ENCODE measurements around the gene INSYN2A. TPM values are rescaled to one million over a fixed set of nuclear protein-coding genes. Genes with fewer than 3 reads are reported as not detected.

Gene INSYN2A
- total and polyA plus RNA-seq, 2 experiments from 2014 or later = 0.28 to 1.3 TPM

DNA sequence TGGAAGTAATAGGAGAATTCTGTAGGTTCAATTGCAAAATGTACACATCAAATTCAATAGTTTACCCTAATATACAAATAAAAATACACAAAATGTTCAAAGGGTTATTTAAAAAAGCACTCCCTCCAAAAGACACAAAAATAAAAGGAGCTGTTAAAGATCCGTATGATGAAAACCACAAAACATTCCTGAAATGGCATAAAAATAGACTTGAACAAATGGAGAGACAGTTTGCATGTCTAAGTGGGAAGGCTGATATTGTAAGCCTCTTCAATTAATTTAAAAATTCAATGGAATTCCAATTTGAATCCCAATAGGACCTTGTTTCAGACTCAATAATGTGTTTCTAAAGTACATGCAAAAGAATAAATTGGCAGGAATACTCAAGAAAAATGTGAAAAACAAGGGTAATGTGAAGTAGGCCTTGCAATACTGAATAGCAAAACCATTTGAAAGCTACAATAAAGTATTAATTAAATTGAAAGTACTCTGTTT, 38.0 kb upstream of the INSYN2A start:
- H3K9me2 ChIP-seq (ENCODE audit: insufficient read depth) = no peaks in the 10 kb centered on the region
- no peaks in the 10 kb centered on the region for H3K36me3 Mint-ChIP-seq (ENCODE audit: low read depth)
- H3K4me1 Mint-ChIP-seq = peaks cover 5% of the 10 kb centered on the region
- H3K4me3 ChIP-seq = no peak overlapping the region
- H3F3A ChIP-seq (replicated peaks; ENCODE audit: low read depth) = no peaks in the 10 kb centered on the region
- H3K27ac ChIP-seq (ENCODE audit: low read depth) = no peak overlapping the region
- H3K4me3 Mint-ChIP-seq = no peak overlapping the region
- no peaks in the 10 kb centered on the region for H3K4me1 ChIP-seq (ENCODE audit: insufficient read depth)
- TF ChIP-seq ZNF331 (CRISPR knock-in tag; IDR thresholded peaks at IDR 0.05; ENCODE audit: low read depth) (no peak), STAT1 (IDR thresholded peaks at IDR 0.05; ENCODE audit: unreplicated experiment) (no peak), EZH2phosphoT487 (IDR thresholded peaks at IDR 0.05; ENCODE audit: unreplicated experiment) (no peak), CREB1 (CRISPR knock-in tag; IDR thresholded peaks at IDR 0.05; ENCODE audit: low read depth) (no peak), NANOG (IDR thresholded peaks at IDR 0.05; ENCODE audit: borderline replicate concordance) (no peak), JUNB (IDR thresholded peaks at IDR 0.05; ENCODE audit: unreplicated experiment) (no peak), POLR2AphosphoS5 (IDR thresholded peaks at IDR 0.05; ENCODE audit: low read depth) (no peak)
- TF ChIP-seq, protein P1, sequence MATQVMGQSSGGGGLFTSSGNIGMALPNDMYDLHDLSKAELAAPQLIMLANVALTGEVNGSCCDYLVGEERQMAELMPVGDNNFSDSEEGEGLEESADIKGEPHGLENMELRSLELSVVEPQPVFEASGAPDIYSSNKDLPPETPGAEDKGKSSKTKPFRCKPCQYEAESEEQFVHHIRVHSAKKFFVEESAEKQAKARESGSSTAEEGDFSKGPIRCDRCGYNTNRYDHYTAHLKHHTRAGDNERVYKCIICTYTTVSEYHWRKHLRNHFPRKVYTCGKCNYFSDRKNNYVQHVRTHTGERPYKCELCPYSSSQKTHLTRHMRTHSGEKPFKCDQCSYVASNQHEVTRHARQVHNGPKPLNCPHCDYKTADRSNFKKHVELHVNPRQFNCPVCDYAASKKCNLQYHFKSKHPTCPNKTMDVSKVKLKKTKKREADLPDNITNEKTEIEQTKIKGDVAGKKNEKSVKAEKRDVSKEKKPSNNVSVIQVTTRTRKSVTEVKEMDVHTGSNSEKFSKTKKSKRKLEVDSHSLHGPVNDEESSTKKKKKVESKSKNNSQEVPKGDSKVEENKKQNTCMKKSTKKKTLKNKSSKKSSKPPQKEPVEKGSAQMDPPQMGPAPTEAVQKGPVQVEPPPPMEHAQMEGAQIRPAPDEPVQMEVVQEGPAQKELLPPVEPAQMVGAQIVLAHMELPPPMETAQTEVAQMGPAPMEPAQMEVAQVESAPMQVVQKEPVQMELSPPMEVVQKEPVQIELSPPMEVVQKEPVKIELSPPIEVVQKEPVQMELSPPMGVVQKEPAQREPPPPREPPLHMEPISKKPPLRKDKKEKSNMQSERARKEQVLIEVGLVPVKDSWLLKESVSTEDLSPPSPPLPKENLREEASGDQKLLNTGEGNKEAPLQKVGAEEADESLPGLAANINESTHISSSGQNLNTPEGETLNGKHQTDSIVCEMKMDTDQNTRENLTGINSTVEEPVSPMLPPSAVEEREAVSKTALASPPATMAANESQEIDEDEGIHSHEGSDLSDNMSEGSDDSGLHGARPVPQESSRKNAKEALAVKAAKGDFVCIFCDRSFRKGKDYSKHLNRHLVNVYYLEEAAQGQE (IDR thresholded peaks at IDR 0.05; ENCODE audit: unreplicated experiment) = no peak
- TF ChIP-seq, protein P2, sequence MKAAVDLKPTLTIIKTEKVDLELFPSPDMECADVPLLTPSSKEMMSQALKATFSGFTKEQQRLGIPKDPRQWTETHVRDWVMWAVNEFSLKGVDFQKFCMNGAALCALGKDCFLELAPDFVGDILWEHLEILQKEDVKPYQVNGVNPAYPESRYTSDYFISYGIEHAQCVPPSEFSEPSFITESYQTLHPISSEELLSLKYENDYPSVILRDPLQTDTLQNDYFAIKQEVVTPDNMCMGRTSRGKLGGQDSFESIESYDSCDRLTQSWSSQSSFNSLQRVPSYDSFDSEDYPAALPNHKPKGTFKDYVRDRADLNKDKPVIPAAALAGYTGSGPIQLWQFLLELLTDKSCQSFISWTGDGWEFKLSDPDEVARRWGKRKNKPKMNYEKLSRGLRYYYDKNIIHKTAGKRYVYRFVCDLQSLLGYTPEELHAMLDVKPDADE (IDR thresholded peaks at IDR 0.05) = no peak
- TF ChIP-seq, protein P3, sequence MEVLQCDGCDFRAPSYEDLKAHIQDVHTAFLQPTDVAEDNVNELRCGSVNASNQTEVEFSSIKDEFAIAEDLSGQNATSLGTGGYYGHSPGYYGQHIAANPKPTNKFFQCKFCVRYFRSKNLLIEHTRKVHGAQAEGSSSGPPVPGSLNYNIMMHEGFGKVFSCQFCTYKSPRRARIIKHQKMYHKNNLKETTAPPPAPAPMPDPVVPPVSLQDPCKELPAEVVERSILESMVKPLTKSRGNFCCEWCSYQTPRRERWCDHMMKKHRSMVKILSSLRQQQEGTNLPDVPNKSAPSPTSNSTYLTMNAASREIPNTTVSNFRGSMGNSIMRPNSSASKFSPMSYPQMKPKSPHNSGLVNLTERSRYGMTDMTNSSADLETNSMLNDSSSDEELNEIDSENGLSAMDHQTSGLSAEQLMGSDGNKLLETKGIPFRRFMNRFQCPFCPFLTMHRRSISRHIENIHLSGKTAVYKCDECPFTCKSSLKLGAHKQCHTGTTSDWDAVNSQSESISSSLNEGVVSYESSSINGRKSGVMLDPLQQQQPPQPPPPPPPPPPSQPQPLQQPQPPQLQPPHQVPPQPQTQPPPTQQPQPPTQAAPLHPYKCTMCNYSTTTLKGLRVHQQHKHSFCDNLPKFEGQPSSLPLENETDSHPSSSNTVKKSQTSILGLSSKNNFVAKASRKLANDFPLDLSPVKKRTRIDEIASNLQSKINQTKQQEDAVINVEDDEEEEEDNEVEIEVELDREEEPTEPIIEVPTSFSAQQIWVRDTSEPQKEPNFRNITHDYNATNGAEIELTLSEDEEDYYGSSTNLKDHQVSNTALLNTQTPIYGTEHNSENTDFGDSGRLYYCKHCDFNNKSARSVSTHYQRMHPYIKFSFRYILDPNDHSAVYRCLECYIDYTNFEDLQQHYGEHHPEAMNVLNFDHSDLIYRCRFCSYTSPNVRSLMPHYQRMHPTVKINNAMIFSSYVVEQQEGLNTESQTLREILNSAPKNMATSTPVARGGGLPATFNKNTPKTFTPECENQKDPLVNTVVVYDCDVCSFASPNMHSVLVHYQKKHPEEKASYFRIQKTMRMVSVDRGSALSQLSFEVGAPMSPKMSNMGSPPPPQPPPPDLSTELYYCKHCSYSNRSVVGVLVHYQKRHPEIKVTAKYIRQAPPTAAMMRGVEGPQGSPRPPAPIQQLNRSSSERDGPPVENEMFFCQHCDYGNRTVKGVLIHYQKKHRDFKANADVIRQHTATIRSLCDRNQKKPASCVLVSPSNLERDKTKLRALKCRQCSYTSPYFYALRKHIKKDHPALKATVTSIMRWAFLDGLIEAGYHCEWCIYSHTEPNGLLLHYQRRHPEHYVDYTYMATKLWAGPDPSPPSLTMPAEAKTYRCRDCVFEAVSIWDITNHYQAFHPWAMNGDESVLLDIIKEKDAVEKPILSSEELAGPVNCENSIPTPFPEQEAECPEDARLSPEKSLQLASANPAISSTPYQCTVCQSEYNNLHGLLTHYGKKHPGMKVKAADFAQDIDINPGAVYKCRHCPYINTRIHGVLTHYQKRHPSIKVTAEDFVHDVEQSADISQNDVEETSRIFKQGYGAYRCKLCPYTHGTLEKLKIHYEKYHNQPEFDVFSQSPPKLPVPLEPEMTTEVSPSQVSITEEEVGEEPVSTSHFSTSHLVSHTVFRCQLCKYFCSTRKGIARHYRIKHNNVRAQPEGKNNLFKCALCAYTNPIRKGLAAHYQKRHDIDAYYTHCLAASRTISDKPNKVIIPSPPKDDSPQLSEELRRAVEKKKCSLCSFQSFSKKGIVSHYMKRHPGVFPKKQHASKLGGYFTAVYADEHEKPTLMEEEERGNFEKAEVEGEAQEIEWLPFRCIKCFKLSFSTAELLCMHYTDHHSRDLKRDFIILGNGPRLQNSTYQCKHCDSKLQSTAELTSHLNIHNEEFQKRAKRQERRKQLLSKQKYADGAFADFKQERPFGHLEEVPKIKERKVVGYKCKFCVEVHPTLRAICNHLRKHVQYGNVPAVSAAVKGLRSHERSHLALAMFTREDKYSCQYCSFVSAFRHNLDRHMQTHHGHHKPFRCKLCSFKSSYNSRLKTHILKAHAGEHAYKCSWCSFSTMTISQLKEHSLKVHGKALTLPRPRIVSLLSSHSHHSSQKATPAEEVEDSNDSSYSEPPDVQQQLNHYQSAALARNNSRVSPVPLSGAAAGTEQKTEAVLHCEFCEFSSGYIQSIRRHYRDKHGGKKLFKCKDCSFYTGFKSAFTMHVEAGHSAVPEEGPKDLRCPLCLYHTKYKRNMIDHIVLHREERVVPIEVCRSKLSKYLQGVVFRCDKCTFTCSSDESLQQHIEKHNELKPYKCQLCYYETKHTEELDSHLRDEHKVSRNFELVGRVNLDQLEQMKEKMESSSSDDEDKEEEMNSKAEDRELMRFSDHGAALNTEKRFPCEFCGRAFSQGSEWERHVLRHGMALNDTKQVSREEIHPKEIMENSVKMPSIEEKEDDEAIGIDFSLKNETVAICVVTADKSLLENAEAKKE (CRISPR knock-in tag; IDR thresholded peaks at IDR 0.05) = no peak
- ATAC-seq (no peak), DNase-seq (ENCODE audit: low spot score) (no peak)
- no peaks in the 10 kb centered on the region for H3K27me3 ChIP-seq (ENCODE audit: insufficient read depth)
- H3K27ac Mint-ChIP-seq = no peak overlapping the region
- no peaks in the 10 kb centered on the region for H3K36me3 ChIP-seq (ENCODE audit: insufficient read depth)
- H2AFZ ChIP-seq = no peak overlapping the region
- no peaks in the 10 kb centered on the region for H3K27me3 Mint-ChIP-seq (ENCODE audit: insufficient read depth, low read depth, poor library complexity)
- no peak overlapping the region for H3K4me2 ChIP-seq
- H3K9me3 Mint-ChIP-seq = no peaks in the 10 kb centered on the region
- H3K79me2 ChIP-seq (replicated peaks; ENCODE audit: insufficient read depth) = no peaks in the 10 kb centered on the region
- H4K20me1 ChIP-seq (replicated peaks; ENCODE audit: insufficient read depth) = no peaks in the 10 kb centered on the region

Data from GM23338 (cell line).